Measurements from ENCODE around the gene AVEN. TPM values are rescaled to one million over a fixed set of nuclear protein-coding genes. Genes with fewer than 3 reads are reported as not detected.
"Not testable (repeated sequence)": the region's sequence is repeated elsewhere in the genome, so short reads cannot be mapped to it uniquely, and the experiment has no call there.

AVEN gene
- total RNA-seq = 15.1 TPM

GRCh38 chr15:34038871-34039789 is at the start of gene AVEN:
AVEN (minus strand) TSS chr15:34039204; CDS start chr15:34039046, 158 bp downstream.
- ATAC-seq = peak; percentile 69

GRCh38 chr15:34085746-34086145 is 46.7 kb upstream of the AVEN start:
- no peak for ATAC-seq

- peak; percentile 86 for ATAC-seq
These were observed 45.1 kb upstream of the AVEN start for GRCh38 chr15:34084086-34084485.

GRCh38 chr15:34079904-34080303 is 40.9 kb upstream of the AVEN start:
- no peak for ATAC-seq

GRCh38 chr15:34078900-34079299 is 39.9 kb upstream of the AVEN start:
- ATAC-seq = no peak

GRCh38 chr15:34076785-34077184 is 37.8 kb upstream of the AVEN start:
- ATAC-seq = no peak

GRCh38 chr15:34070003-34070402 is 31.0 kb upstream of the AVEN start:
- no peak for ATAC-seq

- peak; percentile 94 for ATAC-seq
These were observed 26.9 kb upstream of the AVEN start for GRCh38 chr15:34065941-34066340.

- ATAC-seq = no peak
These were observed 26.3 kb upstream of the AVEN start for GRCh38 chr15:34065261-34065660.

- ATAC-seq = peak; percentile 16
These were observed 25.4 kb upstream of the AVEN start for GRCh38 chr15:34064438-34064837.

- no peak for ATAC-seq
These were observed 20.9 kb upstream of the AVEN start for GRCh38 chr15:34059946-34060345.

- ATAC-seq = no peak
These were observed 20.5 kb upstream of the AVEN start for GRCh38 chr15:34059476-34059875.

- ATAC-seq = no peak
These were observed 17.9 kb upstream of the AVEN start for GRCh38 chr15:34056911-34057310.

- ATAC-seq = peak; percentile 18
These were observed 17.0 kb upstream of the AVEN start for GRCh38 chr15:34055868-34056595.

- no peak for ATAC-seq
These were observed 15.2 kb upstream of the AVEN start for GRCh38 chr15:34054081-34054707.

GRCh38 chr15:34050385-34050784 is 11.4 kb upstream of the AVEN start:
- ATAC-seq = not testable (repeated sequence)

- ATAC-seq = no peak
These were observed 10.1 kb upstream of the AVEN start for GRCh38 chr15:34049112-34049511.

GRCh38 chr15:34047893-34048775 is 9.1 kb upstream of the AVEN start:
- no peak for ATAC-seq

GRCh38 chr15:34046471-34047145 is 7.6 kb upstream of the AVEN start:
- ATAC-seq = no peak

GRCh38 chr15:34043813-34044212 is 4.8 kb upstream of the AVEN start:
- ATAC-seq = no peak

GRCh38 chr15:34043391-34043790 is 4.4 kb upstream of the AVEN start:
- ATAC-seq = no peak

GRCh38 chr15:34039790-34040113 is 748 bp upstream of the AVEN start:
- no peak for ATAC-seq
